HCT116 (cell line): ENCODE results near the gene ATP7B. TPM values are rescaled to one million over a fixed set of nuclear protein-coding genes. Genes with fewer than 3 reads are reported as not detected.

ENCODE experiments used
- total RNA-seq: library from RNA; stranded (reverse); gene quantifications from one replicate; pipeline ENCODE4 v1.2.1, GENCODE V29; 2021; ENCODE audit not compliant: unreplicated experiment

ATP7B gene
- total RNA-seq, 1 experiment from 2014 or later, result 10.3 TPM

Other genes starting within 250 kb of the ATP7B start
- gene DHRS12, start 207.3 kb downstream of the ATP7B start, total RNA-seq, result 3.9 TPM
- gene TMEM272, start 166.3 kb downstream of the ATP7B start, total RNA-seq, result 0.17 TPM
- not detected for gene CCDC70, start 149.5 kb downstream of the ATP7B start, total RNA-seq
- gene ALG11, start 948 bp upstream of the ATP7B start, total RNA-seq, result 22.6 TPM
- 9.0 TPM for gene UTP14C, start 13.2 kb upstream of the ATP7B start, total RNA-seq
- gene NEK5, start 117.6 kb upstream of the ATP7B start, total RNA-seq, result 1.5 TPM
- 15.7 TPM for gene NEK3, start 148.1 kb upstream of the ATP7B start, total RNA-seq